ENCODE data around the gene TAS1R3.

The TAS1R3 gene

DNA sequence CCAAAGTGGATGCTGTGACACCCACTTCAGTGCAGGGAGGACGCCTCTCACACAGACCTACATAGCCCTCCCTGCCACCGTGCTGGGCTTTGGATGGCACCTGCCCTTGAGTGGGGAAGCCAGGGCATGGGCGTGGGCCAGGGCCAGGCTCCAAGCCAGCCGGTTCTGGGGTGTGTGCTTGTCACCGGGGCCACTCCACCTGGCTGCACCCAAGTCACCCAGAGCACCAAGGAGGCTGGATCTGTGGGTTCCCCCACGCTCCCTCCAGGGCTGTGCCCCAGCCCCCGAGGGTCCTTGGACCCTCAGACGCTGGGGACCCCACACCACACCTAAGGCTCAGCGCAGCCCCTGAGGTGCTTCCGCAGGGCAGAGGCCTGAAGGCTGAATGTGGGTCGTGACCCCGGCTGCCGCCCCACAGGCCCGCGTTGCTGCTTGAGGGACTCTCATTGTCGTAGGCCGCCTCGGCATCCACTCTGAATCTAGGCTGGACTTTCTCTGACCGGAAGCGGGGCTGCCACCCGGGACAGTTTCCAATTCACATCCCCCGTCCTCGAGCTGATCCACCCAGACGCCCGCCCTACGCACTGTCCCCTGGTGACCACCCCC lies 25.8 kb downstream of the TAS1R3 start:
- no peaks in the 10 kb centered on the region for H3K36me3 ChIP-seq (ENCODE audit: control insufficient read depth, insufficient read depth, low read length)
- H3K79me2 ChIP-seq: no peaks in the 10 kb centered on the region
- no peak overlapping the region for H3K9ac ChIP-seq
- H3K4me1 ChIP-seq: no peaks in the 10 kb centered on the region
- TF ChIP-seq, protein P1, sequence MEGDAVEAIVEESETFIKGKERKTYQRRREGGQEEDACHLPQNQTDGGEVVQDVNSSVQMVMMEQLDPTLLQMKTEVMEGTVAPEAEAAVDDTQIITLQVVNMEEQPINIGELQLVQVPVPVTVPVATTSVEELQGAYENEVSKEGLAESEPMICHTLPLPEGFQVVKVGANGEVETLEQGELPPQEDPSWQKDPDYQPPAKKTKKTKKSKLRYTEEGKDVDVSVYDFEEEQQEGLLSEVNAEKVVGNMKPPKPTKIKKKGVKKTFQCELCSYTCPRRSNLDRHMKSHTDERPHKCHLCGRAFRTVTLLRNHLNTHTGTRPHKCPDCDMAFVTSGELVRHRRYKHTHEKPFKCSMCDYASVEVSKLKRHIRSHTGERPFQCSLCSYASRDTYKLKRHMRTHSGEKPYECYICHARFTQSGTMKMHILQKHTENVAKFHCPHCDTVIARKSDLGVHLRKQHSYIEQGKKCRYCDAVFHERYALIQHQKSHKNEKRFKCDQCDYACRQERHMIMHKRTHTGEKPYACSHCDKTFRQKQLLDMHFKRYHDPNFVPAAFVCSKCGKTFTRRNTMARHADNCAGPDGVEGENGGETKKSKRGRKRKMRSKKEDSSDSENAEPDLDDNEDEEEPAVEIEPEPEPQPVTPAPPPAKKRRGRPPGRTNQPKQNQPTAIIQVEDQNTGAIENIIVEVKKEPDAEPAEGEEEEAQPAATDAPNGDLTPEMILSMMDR (IDR thresholded peaks at IDR 0.05): no peak
- H3K27me3 ChIP-seq (ENCODE audit: control insufficient read depth, insufficient read depth, low read length): no peaks in the 10 kb centered on the region
- H2AFZ ChIP-seq: no peak overlapping the region
- no peaks in the 10 kb centered on the region for H3K9me3 ChIP-seq (ENCODE audit: control insufficient read depth, low read length)
- H3K4me3 ChIP-seq (ENCODE audit: low read depth, low read length): no peak overlapping the region
- H3K27ac ChIP-seq: no peak overlapping the region
- no peak overlapping the region for H3K4me2 ChIP-seq (ENCODE audit: low read length)

DNA sequence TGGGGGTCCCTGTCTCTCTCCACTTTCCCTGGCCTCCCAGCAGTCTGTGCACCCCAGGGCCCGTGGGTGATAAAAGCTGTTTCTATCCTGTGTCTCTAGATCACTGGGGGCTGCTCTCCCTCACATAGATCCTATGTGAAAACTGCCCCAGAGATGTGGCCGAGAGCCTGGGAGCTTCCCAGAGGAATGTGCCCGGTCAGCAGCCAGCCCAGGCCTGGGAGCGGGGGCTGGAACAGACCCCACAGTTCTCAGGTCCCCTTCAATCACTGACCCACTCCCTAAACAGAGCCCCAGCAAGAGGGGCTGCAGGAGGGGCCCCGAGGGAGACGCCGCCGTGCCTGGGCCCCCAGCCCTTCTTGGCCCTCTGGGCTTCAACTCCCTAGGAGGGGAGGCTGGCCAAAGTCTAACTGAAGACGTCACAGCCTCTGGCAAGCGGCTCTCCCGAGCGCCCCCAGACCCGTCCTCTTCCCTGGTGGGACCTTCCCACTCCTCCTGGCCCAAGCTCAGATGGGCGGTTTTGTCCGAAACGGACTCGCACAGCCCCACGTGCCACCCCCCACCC lies 26.9 kb downstream of the TAS1R3 start:
- Histone ChIP-seq H3K4me1 (no peaks in the 10 kb centered on the region), H2AFZ (no peak overlapping the region), H3K79me2 (no peaks in the 10 kb centered on the region), H3K4me3 (ENCODE audit: low read depth, low read length) (no peak overlapping the region), H3K9me3 (ENCODE audit: control insufficient read depth, low read length) (no peaks in the 10 kb centered on the region), H3K27ac (no peak overlapping the region), H3K27me3 (ENCODE audit: control insufficient read depth, insufficient read depth, low read length) (no peaks in the 10 kb centered on the region), H3K36me3 (ENCODE audit: control insufficient read depth, insufficient read depth, low read length) (no peaks in the 10 kb centered on the region), H3K4me2 (ENCODE audit: low read length) (no peak overlapping the region), H3K9ac (no peak overlapping the region)
- TF ChIP-seq, protein P1 (IDR thresholded peaks at IDR 0.05): no peak

DNA sequence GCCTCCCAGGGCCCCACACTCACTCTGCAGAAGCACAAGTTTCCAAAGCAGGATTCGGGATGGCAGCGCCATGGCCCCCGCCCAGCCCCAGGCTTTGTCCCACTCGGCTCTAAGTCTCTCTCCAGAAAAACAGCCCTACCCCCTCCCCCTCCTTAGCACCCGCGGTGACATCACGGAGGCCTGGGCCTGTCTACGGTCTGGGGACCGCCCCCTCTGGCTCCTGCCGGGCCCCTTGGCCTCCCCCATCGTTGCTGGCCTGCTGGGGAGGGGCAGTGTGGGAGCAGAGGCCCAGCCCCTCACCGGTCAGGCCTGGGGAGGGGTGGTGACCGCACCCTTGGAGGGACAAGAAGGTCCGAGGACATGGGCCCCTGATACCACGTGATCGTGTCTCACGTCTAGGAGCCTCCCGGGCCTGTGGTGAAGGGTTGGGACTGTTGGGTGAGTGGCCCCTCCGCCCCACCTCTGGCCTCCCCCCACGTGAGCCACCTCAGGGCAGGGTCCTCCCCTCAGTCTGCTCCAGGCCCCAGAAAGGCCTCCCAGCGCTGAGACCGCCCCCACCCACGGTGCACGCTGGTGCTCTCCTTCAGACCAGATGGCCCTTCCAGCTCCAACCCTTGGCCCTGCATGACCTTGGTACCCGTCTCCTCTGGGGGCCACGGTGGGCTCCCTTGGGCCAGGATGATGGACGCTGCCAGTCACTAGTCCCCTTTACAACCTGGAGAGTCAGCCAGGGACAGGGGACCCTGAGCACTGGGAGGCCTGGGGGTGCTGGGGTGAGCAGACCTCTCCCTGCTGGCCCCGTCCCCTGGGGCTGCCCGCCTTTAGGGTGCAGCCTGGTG lies 27.6 kb downstream of the TAS1R3 start, which contains the start of gene MXRA8:
MXRA8 (minus strand) TSS at position 123 of the 839 bp plus-strand sequence; CDS start at position 72, 51 bp downstream.
- no peaks in the 10 kb centered on the region for H3K27me3 ChIP-seq (ENCODE audit: control insufficient read depth, insufficient read depth, low read length)
- H3K4me3 ChIP-seq (ENCODE audit: low read depth, low read length): no peak within 1 kb of the TSS
- no peaks in the 10 kb centered on the region for H3K36me3 ChIP-seq (ENCODE audit: control insufficient read depth, insufficient read depth, low read length)
- no peaks in the 10 kb centered on the region for H3K9me3 ChIP-seq (ENCODE audit: control insufficient read depth, low read length)
- H3K27ac ChIP-seq: no peak within 1 kb of the TSS
- no peak within 1 kb of the TSS for H3K4me2 ChIP-seq (ENCODE audit: low read length)
- no peaks in the 10 kb centered on the region for H3K79me2 ChIP-seq
- no peak within 1 kb of the TSS for H3K9ac ChIP-seq
- TF ChIP-seq, protein P1 (IDR thresholded peaks at IDR 0.05): no peak
- no peak within 1 kb of the TSS for H2AFZ ChIP-seq
- H3K4me1 ChIP-seq: no peaks in the 10 kb centered on the region

DNA sequence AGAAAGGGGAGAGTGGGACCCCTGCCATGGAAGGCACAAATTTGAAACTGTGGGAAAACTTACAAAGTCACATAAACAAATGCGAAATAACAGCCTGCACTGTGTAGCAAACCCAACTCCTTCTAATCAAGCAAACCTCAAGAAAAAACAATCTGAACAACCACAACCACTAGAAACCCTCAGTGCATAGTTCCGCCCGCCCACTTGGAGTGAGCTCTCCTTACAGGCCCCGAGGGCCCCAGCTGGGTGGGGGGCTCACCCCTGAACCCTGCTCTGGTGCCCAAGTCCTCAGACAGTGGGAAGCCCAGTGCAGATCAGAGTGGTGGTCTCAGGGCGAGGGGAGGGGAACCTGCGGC lies 28.2 kb downstream of the TAS1R3 start:
- Histone ChIP-seq H3K4me3 (ENCODE audit: low read depth, low read length) (no peak overlapping the region), H3K27ac (no peak overlapping the region), H3K9me3 (ENCODE audit: control insufficient read depth, low read length) (no peaks in the 10 kb centered on the region), H3K79me2 (no peaks in the 10 kb centered on the region), H3K27me3 (ENCODE audit: control insufficient read depth, insufficient read depth, low read length) (no peaks in the 10 kb centered on the region), H3K4me2 (ENCODE audit: low read length) (no peak overlapping the region), H3K9ac (no peak overlapping the region), H3K4me1 (no peaks in the 10 kb centered on the region), H3K36me3 (ENCODE audit: control insufficient read depth, insufficient read depth, low read length) (no peaks in the 10 kb centered on the region), H2AFZ (no peak overlapping the region)
- TF ChIP-seq, protein P1 (IDR thresholded peaks at IDR 0.05): no peak

Measured in parathyroid adenoma (tissue), 2 donors.